Duodenal mucosa (tissue), 2 donors: ENCODE results near the gene SHISA5.
"Not testable (repeated sequence)": the region's sequence is repeated elsewhere in the genome, so short reads cannot be mapped to it uniquely, and the experiment has no call there.

Source experiments
- H3K27ac ChIP-seq: one replicate; pipeline ENCODE4 v1.7.0; 2013; ENCODE audit warnings: low read depth, low read length
- H3K27me3 ChIP-seq, 2 donors: one replicate each; pipeline ENCODE4 v1.7.0; 2013; ENCODE audit warnings: low read length in 2 of 2, control low read depth in 1 of 2; ENCODE audit not compliant: insufficient read depth in 2 of 2, control insufficient read depth in 1 of 2
- H3K36me3 ChIP-seq, 2 donors: one replicate each; pipeline ENCODE4 v1.7.0; 2013; ENCODE audit warnings: low read length in 2 of 2, control low read depth in 1 of 2; ENCODE audit not compliant: insufficient read depth in 2 of 2, control insufficient read depth in 1 of 2
- H3K4me1 ChIP-seq, 2 donors: one replicate each; pipeline ENCODE4 v1.7.0; 2013; ENCODE audit warnings: low read length in 2 of 2, control low read depth in 1 of 2; ENCODE audit not compliant: insufficient read depth in 2 of 2, control insufficient read depth in 1 of 2
- H3K4me3 ChIP-seq, 2 donors: one replicate each; pipeline ENCODE4 v1.7.0; 2013; ENCODE audit warnings: low read length in 2 of 2, low read depth in 1 of 2
- H3K9ac ChIP-seq, 2 donors: one replicate each; pipeline ENCODE4 v1.7.0; 2013; ENCODE audit warnings: low read length in 2 of 2, low read depth in 1 of 2
- H3K9me3 ChIP-seq, 2 donors: one replicate each; pipeline ENCODE4 v1.7.0; 2013; ENCODE audit warnings: low read length in 2 of 2, control low read depth in 1 of 2; ENCODE audit not compliant: control insufficient read depth in 1 of 2

Gene SHISA5, protein sequence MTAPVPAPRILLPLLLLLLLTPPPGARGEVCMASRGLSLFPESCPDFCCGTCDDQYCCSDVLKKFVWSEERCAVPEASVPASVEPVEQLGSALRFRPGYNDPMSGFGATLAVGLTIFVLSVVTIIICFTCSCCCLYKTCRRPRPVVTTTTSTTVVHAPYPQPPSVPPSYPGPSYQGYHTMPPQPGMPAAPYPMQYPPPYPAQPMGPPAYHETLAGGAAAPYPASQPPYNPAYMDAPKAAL

GRCh38 chr3:48504051-48504946 is at the start of gene SHISA5:
Gene SHISA5, minus strand, starts transcription at chr3:48504174. Its CDS starts 80 bp downstream, at chr3:48504094.
- Histone ChIP-seq H3K4me1 (peaks cover 22 to 23% of the 10 kb centered on the region in 2 donors), H3K9me3 (no peaks in the 10 kb centered on the region), H3K36me3 (no peaks in the 10 kb centered on the region), H3K4me3 (peak within 1 kb of the TSS; percentile 73 to 81), H3K9ac (peak within 1 kb of the TSS; percentile 85 to 86), H3K27me3 (no peaks in the 10 kb centered on the region), H3K27ac (peak within 1 kb of the TSS; percentile 91)

DNA sequence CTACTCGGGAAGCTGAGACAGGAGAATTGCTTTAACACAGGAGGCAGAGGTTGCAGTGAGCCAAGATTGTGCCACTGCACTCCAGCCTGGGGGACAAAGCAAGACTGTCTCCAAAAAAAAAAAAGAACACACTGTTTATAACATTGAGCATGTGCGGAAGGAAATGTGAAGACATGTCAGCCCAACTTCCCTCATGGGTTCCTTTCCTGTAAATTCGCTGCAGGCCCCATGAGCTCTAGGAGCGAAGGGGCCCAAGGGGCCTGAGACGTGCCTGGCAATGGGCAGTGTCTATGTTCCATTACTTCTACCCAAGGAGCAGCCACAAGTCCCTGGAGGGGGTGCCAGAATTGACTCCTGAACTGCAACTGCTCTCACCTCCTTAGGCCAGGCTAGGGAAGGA is 49.4 kb upstream of the SHISA5 start:
- H3K9ac ChIP-seq: peak overlapping the region; percentile 10 to 32
- no peaks in the 10 kb centered on the region for H3K27me3 ChIP-seq
- H3K4me1 ChIP-seq: peaks cover 36 to 56% of the 10 kb centered on the region in 2 donors
- no peaks in the 10 kb centered on the region for H3K9me3 ChIP-seq
- H3K36me3 ChIP-seq: peaks cover 3 to 16% of the 10 kb centered on the region in 2 donors
- peak overlapping the region in 1 of 2 donors; percentile 55 for H3K4me3 ChIP-seq
- H3K27ac ChIP-seq: no peak overlapping the region

GRCh38 chr3:48552111-48552951 is 48.4 kb upstream of the SHISA5 start:
- Histone ChIP-seq H3K27me3 (no peaks in the 10 kb centered on the region), H3K27ac (peak overlapping the region; percentile 11), H3K9me3 (no peaks in the 10 kb centered on the region), H3K36me3 (peaks cover 9 to 19% of the 10 kb centered on the region in 2 donors), H3K4me3 (peak overlapping the region in 1 of 2 donors; percentile 15), H3K4me1 (peaks cover 36 to 47% of the 10 kb centered on the region in 2 donors), H3K9ac (peak overlapping the region; percentile 2 to 4)

- Histone ChIP-seq H3K9ac (peak overlapping the region in 1 of 2 donors; percentile 2), H3K4me1 (peaks cover 36 to 44% of the 10 kb centered on the region in 2 donors), H3K36me3 (peaks cover 14 to 26% of the 10 kb centered on the region in 2 donors)
- H3K27me3 ChIP-seq, H3K9me3 ChIP-seq, H3K27ac ChIP-seq, H3K4me3 ChIP-seq: not testable (repeated sequence)
Measured at GRCh38 chr3:48551651-48552050, 47.7 kb upstream of the SHISA5 start.

DNA sequence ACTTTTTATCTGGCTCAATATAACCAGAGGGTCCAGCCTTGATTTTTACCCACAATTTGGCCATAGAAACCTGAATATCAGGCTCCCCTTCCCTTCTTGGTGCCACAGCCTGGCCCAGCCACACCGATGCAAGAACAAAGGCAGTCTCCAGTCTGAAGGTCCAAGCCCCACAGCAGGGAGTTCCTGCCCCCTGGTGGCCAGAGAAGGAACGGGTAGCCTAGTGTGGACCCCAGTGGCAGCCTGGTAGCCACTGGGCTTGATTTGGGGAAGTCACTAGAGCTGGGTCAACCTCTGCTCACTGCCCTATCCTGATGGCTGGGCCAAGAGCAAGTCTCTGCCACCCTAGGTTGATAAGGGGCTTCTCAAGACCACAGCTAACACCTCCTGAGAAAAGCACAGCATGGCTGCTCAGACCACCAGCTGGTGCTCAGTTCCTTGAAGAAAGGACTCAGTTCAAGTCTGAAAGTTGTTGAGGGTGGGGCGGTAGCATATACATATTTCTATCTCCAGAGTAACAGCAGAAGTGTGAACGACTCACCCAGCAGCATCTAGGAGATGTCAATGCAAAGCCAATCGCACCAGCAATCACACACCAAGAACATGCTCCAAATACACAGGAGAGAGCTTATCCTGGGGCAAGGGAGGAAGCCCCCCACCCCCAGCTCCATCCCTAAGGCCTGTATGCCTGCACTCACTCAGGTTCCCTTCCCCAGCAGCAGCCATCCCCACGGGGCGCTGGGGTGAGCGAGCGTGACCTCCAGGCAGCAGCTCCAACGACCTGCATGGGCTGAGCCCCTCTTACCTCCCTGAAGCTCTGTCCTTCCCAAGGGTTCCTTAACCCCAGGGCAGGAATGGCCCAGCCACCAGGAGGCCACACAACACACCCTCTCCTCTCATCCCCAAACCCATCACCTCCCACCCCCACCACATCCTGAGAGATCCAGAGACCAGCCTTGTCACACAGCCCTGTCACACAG is 45.0 kb upstream of the SHISA5 start:
- no peaks in the 10 kb centered on the region for H3K27me3 ChIP-seq
- H3K9ac ChIP-seq: no peak overlapping the region
- no peaks in the 10 kb centered on the region for H3K9me3 ChIP-seq
- no peak overlapping the region for H3K27ac ChIP-seq
- H3K36me3 ChIP-seq: peaks cover 23 to 40% of the 10 kb centered on the region in 2 donors
- no peak overlapping the region for H3K4me3 ChIP-seq
- H3K4me1 ChIP-seq: peaks cover 23 to 26% of the 10 kb centered on the region in 2 donors

- no peak overlapping the region for H3K4me3 ChIP-seq
- no peaks in the 10 kb centered on the region for H3K9me3 ChIP-seq
- H3K36me3 ChIP-seq: peaks cover 28 to 46% of the 10 kb centered on the region in 2 donors
- H3K27me3 ChIP-seq: no peaks in the 10 kb centered on the region
- peaks cover 15 to 18% of the 10 kb centered on the region in 2 donors for H3K4me1 ChIP-seq
- H3K27ac ChIP-seq: no peak overlapping the region
- H3K9ac ChIP-seq: no peak overlapping the region
Measured at GRCh38 chr3:48548126-48548525, 44.2 kb upstream of the SHISA5 start.

DNA sequence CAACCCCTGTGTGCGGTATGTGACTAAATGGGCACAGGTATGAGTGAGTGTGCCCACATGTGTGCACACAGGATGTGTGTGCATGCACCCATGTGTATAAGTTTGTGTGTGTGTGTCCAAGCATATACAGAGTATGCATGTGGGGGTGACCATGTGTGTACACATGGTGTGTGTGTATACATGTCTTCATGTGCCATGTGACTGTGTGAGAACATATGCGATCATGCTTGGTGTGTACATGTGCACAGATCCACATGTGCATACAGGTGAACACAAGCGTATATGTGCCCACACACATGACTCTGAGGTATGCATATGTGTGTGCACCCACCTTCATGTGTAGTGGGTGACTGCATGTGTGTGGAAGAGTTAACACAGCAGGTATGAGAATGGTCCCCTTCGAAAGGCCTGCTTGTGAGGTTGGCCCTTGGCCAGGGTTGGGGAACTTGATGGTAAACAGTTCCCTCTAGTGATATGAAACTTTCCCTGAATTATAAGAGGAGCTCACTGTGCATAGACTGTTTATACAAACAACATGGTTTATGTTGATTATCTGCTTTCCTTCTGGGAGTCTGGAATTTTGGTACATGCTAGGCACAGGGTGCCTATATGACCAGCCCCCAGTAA is 42.3 kb upstream of the SHISA5 start:
- Histone ChIP-seq H3K4me1 (no peaks in the 10 kb centered on the region), H3K9me3 (no peaks in the 10 kb centered on the region), H3K27ac (no peak overlapping the region), H3K36me3 (peaks cover 34 to 59% of the 10 kb centered on the region in 2 donors), H3K4me3 (no peak overlapping the region), H3K27me3 (no peaks in the 10 kb centered on the region), H3K9ac (no peak overlapping the region)

DNA sequence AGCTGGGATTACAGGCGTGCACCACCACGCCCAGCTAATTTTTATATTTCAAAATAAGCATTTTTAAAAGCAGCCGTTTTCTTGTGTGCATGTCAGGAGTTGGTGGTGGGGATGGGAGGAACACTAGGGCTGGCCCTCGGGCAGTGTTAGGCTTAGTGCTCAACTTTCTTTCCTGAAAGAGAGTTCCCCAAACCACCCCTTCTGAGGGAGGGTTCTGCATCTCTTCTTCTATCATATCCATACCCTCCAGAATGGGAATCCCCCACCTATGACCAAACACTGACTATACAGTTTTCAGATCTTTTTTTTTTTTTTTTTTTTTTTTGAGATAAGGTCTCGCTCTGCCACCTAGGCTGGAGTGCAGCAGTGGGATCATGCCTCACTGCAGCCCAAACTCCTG is 40.2 kb upstream of the SHISA5 start:
- Histone ChIP-seq H3K9ac (no peak overlapping the region), H3K36me3 (peaks cover 32 to 59% of the 10 kb centered on the region in 2 donors), H3K27me3 (no peaks in the 10 kb centered on the region), H3K4me3 (no peak overlapping the region), H3K27ac (no peak overlapping the region), H3K4me1 (no peaks in the 10 kb centered on the region), H3K9me3 (no peaks in the 10 kb centered on the region)
